Mesothelial cell of epicardium (in vitro differentiated cells): Measurements from ENCODE around the gene TH. TPM values are rescaled to one million over a fixed set of nuclear protein-coding genes. Genes with fewer than 3 reads are reported as not detected.
A peak's percentile ranks its signal among the peaks of the same experiment; 100 is the strongest.

Experiments used
- DNase-seq, 2 experiments: peaks; one replicate each; pipeline ENCODE4 v3.0.0; 2021; ENCODE audit warnings: low spot score in 2 of 2; ENCODE audit not compliant: unreplicated experiment in 2 of 2
- H3K27ac Mint-ChIP-seq: 2 replicates; pipeline ENCODE4 v1.8.0; 2021; ENCODE audit warnings: mixed read lengths
- H3K27me3 Mint-ChIP-seq: 2 replicates; pipeline ENCODE4 v1.8.0; 2021; ENCODE audit warnings: low read depth, mixed read lengths
- H3K36me3 Mint-ChIP-seq: 2 replicates; pipeline ENCODE4 v1.8.0; 2021; ENCODE audit warnings: mixed read lengths
- H3K4me1 Mint-ChIP-seq: 2 replicates; pipeline ENCODE4 v1.8.0; 2021; ENCODE audit warnings: mixed read lengths
- H3K4me3 Mint-ChIP-seq: 2 replicates; pipeline ENCODE4 v1.8.0; 2021; ENCODE audit warnings: mild to moderate bottlenecking, moderate library complexity, mixed read lengths
- H3K9me3 Mint-ChIP-seq: 2 replicates; pipeline ENCODE4 v1.8.0; 2021; ENCODE audit warnings: mixed read lengths
- CTCF ChIP-seq: fragments of 200-600 bp; sonication (generic); IDR thresholded peaks from one replicate; pipeline ENCODE4 v1.5.0; 2021; ENCODE audit warnings: antibody characterized with exemption; ENCODE audit not compliant: unreplicated experiment
- total RNA-seq: library from RNA; stranded (reverse); gene quantifications from 3 replicates; pipeline ENCODE4 v1.2.1, GENCODE V29; 2021

Gene TH
- total RNA-seq, 1 donor from 2014 or later = 1.4 TPM

GRCh38 chr11:2190657-2191471 lies 19.2 kb upstream of the TH start:
- no peak for TF ChIP-seq CTCF
- H3K9me3 Mint-ChIP-seq = no peaks in the 10 kb centered on the region
- H3K27me3 Mint-ChIP-seq = peaks cover 16% of the 10 kb centered on the region
- peaks cover 10% of the 10 kb centered on the region for H3K4me1 Mint-ChIP-seq
- H3K36me3 Mint-ChIP-seq = no peaks in the 10 kb centered on the region
- H3K27ac Mint-ChIP-seq = no peak overlapping the region
- no peak overlapping the region for H3K4me3 Mint-ChIP-seq
- no peak for DNase-seq

GRCh38 chr11:2189938-2190656 lies 18.5 kb upstream of the TH start:
- Mint-ChIP-seq H3K9me3 (no peaks in the 10 kb centered on the region), H3K4me3 (no peak overlapping the region), H3K27me3 (peaks cover 16% of the 10 kb centered on the region), H3K27ac (no peak overlapping the region), H3K36me3 (no peaks in the 10 kb centered on the region), H3K4me1 (peaks cover 10% of the 10 kb centered on the region)
- TF ChIP-seq CTCF = no peak
- DNase-seq = no peak

GRCh38 chr11:2188745-2189144 lies 17.1 kb upstream of the TH start:
- no peak overlapping the region for H3K4me3 Mint-ChIP-seq
- no peaks in the 10 kb centered on the region for H3K9me3 Mint-ChIP-seq
- no peaks in the 10 kb centered on the region for H3K36me3 Mint-ChIP-seq
- H3K27ac Mint-ChIP-seq = no peak overlapping the region
- no peak for DNase-seq
- peaks cover 25% of the 10 kb centered on the region for H3K27me3 Mint-ChIP-seq
- H3K4me1 Mint-ChIP-seq = peaks cover 10% of the 10 kb centered on the region
- TF ChIP-seq CTCF = no peak

GRCh38 chr11:2187280-2187707 lies 15.7 kb upstream of the TH start:
- Mint-ChIP-seq H3K36me3 (no peaks in the 10 kb centered on the region), H3K27me3 (peaks cover 30% of the 10 kb centered on the region)

GRCh38 chr11:2186669-2187279 lies 15.2 kb upstream of the TH start:
- peaks cover 30% of the 10 kb centered on the region for H3K27me3 Mint-ChIP-seq
- peak; percentile 37 for TF ChIP-seq CTCF
- no peak overlapping the region for H3K27ac Mint-ChIP-seq
- H3K36me3 Mint-ChIP-seq = no peaks in the 10 kb centered on the region
- H3K9me3 Mint-ChIP-seq = no peaks in the 10 kb centered on the region
- H3K4me1 Mint-ChIP-seq = peaks cover 10% of the 10 kb centered on the region
- H3K4me3 Mint-ChIP-seq = no peak overlapping the region
- DNase-seq = no peak

More at GRCh38 chr11:2187280-2187707, 15.7 kb upstream of the TH start:
- TF ChIP-seq CTCF = no peak
- H3K4me3 Mint-ChIP-seq = no peak overlapping the region
- H3K27ac Mint-ChIP-seq = no peak overlapping the region
- DNase-seq = no peak
- no peaks in the 10 kb centered on the region for H3K9me3 Mint-ChIP-seq
- peaks cover 10% of the 10 kb centered on the region for H3K4me1 Mint-ChIP-seq
